PFSK-1 (cell line): ENCODE data around the gene HEXB.

Source experiments
- TAF1 ChIP-seq: IDR thresholded peaks from 2 replicates; pipeline ENCODE4 v1.6.1; 2012; ENCODE audit warnings: low read length, control low read depth, borderline replicate concordance; ENCODE audit not compliant: insufficient read depth
- TF ChIP-seq, protein P1 (sequence below), 2 experiments: IDR thresholded peaks; 2 replicates each; pipeline versions ENCODE4 v1.6.1 to v1.8.0; 2011 to 2012; ENCODE audit warnings: low read depth in 2 of 2, low read length in 2 of 2, control low read depth in 1 of 2, inconsistent platforms in 1 of 2, mild to moderate bottlenecking in 1 of 2, moderate library complexity in 1 of 2; ENCODE audit not compliant: insufficient read depth in 1 of 2

DNA sequence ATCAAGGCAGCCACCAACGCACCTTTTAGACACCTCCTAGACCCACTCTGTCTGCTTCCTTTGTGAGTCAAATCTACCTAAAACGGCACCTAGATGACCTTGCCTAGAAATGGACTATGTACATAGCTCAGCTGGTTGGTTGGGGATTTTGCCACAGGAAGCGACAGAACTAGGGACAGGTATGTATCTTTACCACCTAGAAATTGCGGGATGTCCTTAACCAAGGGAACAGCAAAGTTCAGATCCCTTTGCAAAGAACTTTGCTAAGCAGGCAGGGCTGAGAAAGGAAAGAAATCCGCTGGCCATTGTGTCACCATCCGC, 42.5 kb upstream of the HEXB start:
- TF ChIP-seq TAF1, result no peak
- TF ChIP-seq, protein P1, sequence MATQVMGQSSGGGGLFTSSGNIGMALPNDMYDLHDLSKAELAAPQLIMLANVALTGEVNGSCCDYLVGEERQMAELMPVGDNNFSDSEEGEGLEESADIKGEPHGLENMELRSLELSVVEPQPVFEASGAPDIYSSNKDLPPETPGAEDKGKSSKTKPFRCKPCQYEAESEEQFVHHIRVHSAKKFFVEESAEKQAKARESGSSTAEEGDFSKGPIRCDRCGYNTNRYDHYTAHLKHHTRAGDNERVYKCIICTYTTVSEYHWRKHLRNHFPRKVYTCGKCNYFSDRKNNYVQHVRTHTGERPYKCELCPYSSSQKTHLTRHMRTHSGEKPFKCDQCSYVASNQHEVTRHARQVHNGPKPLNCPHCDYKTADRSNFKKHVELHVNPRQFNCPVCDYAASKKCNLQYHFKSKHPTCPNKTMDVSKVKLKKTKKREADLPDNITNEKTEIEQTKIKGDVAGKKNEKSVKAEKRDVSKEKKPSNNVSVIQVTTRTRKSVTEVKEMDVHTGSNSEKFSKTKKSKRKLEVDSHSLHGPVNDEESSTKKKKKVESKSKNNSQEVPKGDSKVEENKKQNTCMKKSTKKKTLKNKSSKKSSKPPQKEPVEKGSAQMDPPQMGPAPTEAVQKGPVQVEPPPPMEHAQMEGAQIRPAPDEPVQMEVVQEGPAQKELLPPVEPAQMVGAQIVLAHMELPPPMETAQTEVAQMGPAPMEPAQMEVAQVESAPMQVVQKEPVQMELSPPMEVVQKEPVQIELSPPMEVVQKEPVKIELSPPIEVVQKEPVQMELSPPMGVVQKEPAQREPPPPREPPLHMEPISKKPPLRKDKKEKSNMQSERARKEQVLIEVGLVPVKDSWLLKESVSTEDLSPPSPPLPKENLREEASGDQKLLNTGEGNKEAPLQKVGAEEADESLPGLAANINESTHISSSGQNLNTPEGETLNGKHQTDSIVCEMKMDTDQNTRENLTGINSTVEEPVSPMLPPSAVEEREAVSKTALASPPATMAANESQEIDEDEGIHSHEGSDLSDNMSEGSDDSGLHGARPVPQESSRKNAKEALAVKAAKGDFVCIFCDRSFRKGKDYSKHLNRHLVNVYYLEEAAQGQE (IDR thresholded peaks at IDR 0.05; ENCODE audit: insufficient read depth in 1 of 2, low read depth in 2 of 2, low read length in 2 of 2), result no peak
